SK-N-SH (cell line): ENCODE measurements around the gene IP6K2. TPM values are rescaled to one million over a fixed set of nuclear protein-coding genes. Genes with fewer than 3 reads are reported as not detected.

Experiments
- CTCF ChIA-PET: fragments of 300-600, 350-600 bp; formaldehyde crosslinking; extraction: SDS; loops from one replicate; lab custom pipeline; 2021; lab: Yijun Ruan, JAX
- POLR2A ChIA-PET: fragments of 350-600 bp; sonication (Branson Sonifier 250); formaldehyde crosslinking; extraction: SDS; loops from one replicate; lab custom pipeline; 2020; ENCODE audit warnings: antibody characterized with exemption, inconsistent platforms; lab: Yijun Ruan, JAX
- DNase-seq: peaks from one replicate; pipeline ENCODE4 v3.0.0; 2012
- H2AFZ ChIP-seq: fragments of 200-600 bp; sonication (generic); 2 replicates; pipeline ENCODE4 v1.8.1; 2016; ENCODE audit warnings: antibody characterized with exemption, mild to moderate bottlenecking, low read depth
- H3F3A ChIP-seq: fragments of 200-600 bp; sonication (generic); replicated peaks from 2 replicates; pipeline ENCODE3; 2016; ENCODE audit warnings: antibody characterized with exemption, mild to moderate bottlenecking; ENCODE audit not compliant: insufficient read depth
- H3K27ac ChIP-seq, 2 experiments: fragments of 200-500 bp in 1 of 2; fragments of 200-600 bp in 1 of 2; sonication (Bioruptor generic) in 1 of 2; sonication (generic), shearing (Covaris generic) in 1 of 2; 2 replicates each; pipeline versions ENCODE4 v1.5.1 to v1.6.1; 2014 to 2016; ENCODE audit warnings: low read depth in 2 of 2, inconsistent platforms in 1 of 2, low read length in 1 of 2, mild to moderate bottlenecking in 1 of 2, mixed read lengths in 1 of 2
- H3K27me3 ChIP-seq: fragments of 200-600 bp; sonication (generic), shearing (Covaris generic); 2 replicates; pipeline ENCODE4 v1.6.1; 2016; ENCODE audit warnings: mixed run types; ENCODE audit not compliant: insufficient read depth
- H3K36me3 ChIP-seq, 2 experiments: fragments of 200-500 bp in 1 of 2; fragments of 200-600 bp in 1 of 2; sonication (Bioruptor generic) in 1 of 2; sonication (generic) in 1 of 2; replicated peaks in 1 of 2; 2 replicates each; pipeline versions ENCODE3 to v1.5.1; 2014 to 2016; ENCODE audit warnings: low read length in 1 of 2, mild to moderate bottlenecking in 1 of 2; ENCODE audit not compliant: insufficient read depth in 2 of 2, control insufficient read depth in 1 of 2
- H3K4me1 ChIP-seq, 2 experiments: fragments of 200-500 bp in 1 of 2; fragments of 200-600 bp in 1 of 2; sonication (Bioruptor generic) in 1 of 2; sonication (generic), shearing (Covaris generic) in 1 of 2; 2 replicates each; pipeline versions ENCODE4 v1.5.1 to v1.6.1; 2014 to 2016; ENCODE audit warnings: low read depth in 1 of 2, low read length in 1 of 2, mixed run types in 1 of 2; ENCODE audit not compliant: insufficient read depth in 2 of 2, control insufficient read depth in 1 of 2
- H3K4me2 ChIP-seq: fragments of 200-600 bp; sonication (generic), shearing (Covaris generic); 2 replicates; pipeline ENCODE4 v1.6.1; 2017; ENCODE audit warnings: mixed run types
- H3K4me3 ChIP-seq, 2 experiments: fragments of 200-500 bp in 1 of 2; fragments of 200-600 bp in 1 of 2; sonication (Bioruptor generic) in 1 of 2; sonication (generic), shearing (Covaris generic) in 1 of 2; 2 replicates each; pipeline versions ENCODE4 v1.5.1 to v1.8.1; 2014 to 2016; ENCODE audit warnings: low read depth in 2 of 2, inconsistent platforms in 1 of 2, low read length in 1 of 2, mild to moderate bottlenecking in 1 of 2, mixed read lengths in 1 of 2, moderate library complexity in 1 of 2
- H3K79me2 ChIP-seq: fragments of 200-600 bp; sonication (generic); 2 replicates; pipeline ENCODE4 v1.8.1; 2017; ENCODE audit warnings: mild to moderate bottlenecking; ENCODE audit not compliant: insufficient read depth
- H3K9ac ChIP-seq: fragments of 200-600 bp; sonication (generic); 2 replicates; pipeline ENCODE4 v1.6.1; 2017; ENCODE audit warnings: mixed run types
- H3K9me2 ChIP-seq: fragments of 200-600 bp; sonication (generic); 2 replicates; pipeline ENCODE4 v1.6.1; 2017; ENCODE audit warnings: mixed run types
- H3K9me3 ChIP-seq: fragments of 200-600 bp; sonication (generic); 2 replicates; pipeline ENCODE4 v1.6.1; 2017; ENCODE audit warnings: mixed run types, mild to moderate bottlenecking, moderate library complexity
- H4K20me1 ChIP-seq: fragments of 200-600 bp; sonication (generic); 2 replicates; pipeline ENCODE4 v1.6.1; 2017; ENCODE audit warnings: mild to moderate bottlenecking, mixed run types; ENCODE audit not compliant: insufficient read depth
- ELF1 ChIP-seq: IDR thresholded peaks from 2 replicates; pipeline ENCODE4 v1.4.0; 2012
- EP300 ChIP-seq, 2 experiments: IDR thresholded peaks; 2 replicates each; pipeline versions ENCODE4 v1.4.0 to v1.6.1; 2012; ENCODE audit warnings: borderline replicate concordance in 1 of 2, low read depth in 1 of 2, low read length in 1 of 2
- EZH2phosphoT487 ChIP-seq: fragments of 200-600 bp; sonication (generic); IDR thresholded peaks from 2 replicates; pipeline ENCODE4 v1.6.1; 2017; ENCODE audit warnings: low read depth, mixed run types, mild to moderate bottlenecking, antibody characterized with exemption, moderate library complexity, borderline replicate concordance
- FOXJ3 ChIP-seq: sonication (generic); formaldehyde crosslinking; IDR thresholded peaks from 2 replicates; pipeline ENCODE4 v1.5.1; 2020; ENCODE audit warnings: mild to moderate bottlenecking, missing genetic modification reagents
- GABPA ChIP-seq: IDR thresholded peaks from 2 replicates; pipeline ENCODE4 v1.4.0; 2012; ENCODE audit warnings: low read depth, mild to moderate bottlenecking
- IRF3 ChIP-seq: fragments of 150-350 bp; IDR thresholded peaks from 2 replicates; pipeline ENCODE4 v1.6.1; 2016; ENCODE audit warnings: mild to moderate bottlenecking, low read depth, low read length
- MAX ChIP-seq: IDR thresholded peaks from 2 replicates; pipeline ENCODE4 v1.4.0; 2012; ENCODE audit warnings: low read depth
- MEF2A ChIP-seq: IDR thresholded peaks from 2 replicates; pipeline ENCODE4 v1.4.0; 2012; ENCODE audit warnings: low read depth, borderline replicate concordance
- MXI1 ChIP-seq: IDR thresholded peaks from 2 replicates; pipeline ENCODE4 v1.6.1; 2012; ENCODE audit warnings: mild to moderate bottlenecking, low read depth, low read length, improper control_type of control experiment
- NFIC ChIP-seq: IDR thresholded peaks from 2 replicates; pipeline ENCODE4 v1.4.0; 2012; ENCODE audit warnings: borderline replicate concordance
- NRF1 ChIP-seq: IDR thresholded peaks from 2 replicates; pipeline ENCODE4 v1.6.1; 2012; ENCODE audit warnings: low read depth, mild to moderate bottlenecking, low read length
- PBX3 ChIP-seq: IDR thresholded peaks from 2 replicates; pipeline ENCODE4; 2012
- RCOR1 ChIP-seq: fragments of 150-350 bp; IDR thresholded peaks from 2 replicates; pipeline ENCODE4 v1.6.1; 2017; ENCODE audit warnings: antibody characterized with exemption, low read length
- RXRA ChIP-seq: IDR thresholded peaks from 2 replicates; pipeline ENCODE4 v1.4.0; 2012; ENCODE audit warnings: low read depth, mild to moderate bottlenecking, borderline replicate concordance
- SIN3A ChIP-seq: IDR thresholded peaks from 2 replicates; pipeline ENCODE4 v1.6.1; 2012; ENCODE audit warnings: low read depth, mild to moderate bottlenecking, low read length, moderate library complexity, borderline replicate concordance
- SMC3 ChIP-seq: IDR thresholded peaks from 2 replicates; pipeline ENCODE4 v1.6.1; 2012; ENCODE audit warnings: low read depth, low read length, improper control_type of control experiment
- TCF12 ChIP-seq: IDR thresholded peaks from 2 replicates; pipeline ENCODE4 v1.4.0; 2012
- TEAD4 ChIP-seq: IDR thresholded peaks from 2 replicates; pipeline ENCODE4 v1.4.0; 2012; ENCODE audit warnings: mild to moderate bottlenecking, borderline replicate concordance; ENCODE audit not compliant: insufficient read depth
- WGBS: methylation state at CpG from one replicate; pipeline ENCODE4 v1.1.6; 2017; ENCODE audit warnings: low lambda C conversion rate; 5-methylcytosine and 5-hydroxymethylcytosine counted together
- polyA plus RNA-seq, 3 experiments: library from polyadenylated mRNA; depleted of rRNA; stranded (reverse); fragments of >200 nt; gene quantifications; 2 replicates each; pipeline ENCODE4 v1.2.3, GENCODE V29; 2012
- TF ChIP-seq, protein P1 (sequence below): IDR thresholded peaks from 2 replicates; pipeline ENCODE4 v1.4.0; 2012; ENCODE audit warnings: low read depth, borderline replicate concordance
- TF ChIP-seq, protein P2 (sequence below): fragments of 200-600 bp; sonication (generic); IDR thresholded peaks from 2 replicates; pipeline ENCODE4 v1.6.1; 2017; ENCODE audit warnings: antibody characterized with exemption, mild to moderate bottlenecking, moderate library complexity

The IP6K2 gene
- polyA plus RNA-seq, 1 of the 3 experiments (the other 2 are of a cell fraction), result 178 TPM

- TF ChIP-seq EP300 (IDR thresholded peaks at IDR 0.05; ENCODE audit: borderline replicate concordance in 1 of 2, low read depth in 1 of 2, low read length in 1 of 2) (no peak), EZH2phosphoT487 (no peak)
- TF ChIP-seq, all 33 proteins: peak for 0
Observed at GRCh38 chr3:48690846-48691458, 26.1 kb downstream of the IP6K2 start (continued).

GRCh38 chr3:48689384-48689783, 27.6 kb downstream of the IP6K2 start:
- Histone ChIP-seq H3K4me3 (no peak overlapping the region), H3K27me3 (no peaks in the 10 kb centered on the region), H3K9me2 (no peaks in the 10 kb centered on the region), H3F3A (peaks cover 45% of the 10 kb centered on the region), H3K4me1 (peaks cover 11 to 30% of the 10 kb centered on the region in 2 experiments; a peak in 3 of 4 replicates), H3K9me3 (no peaks in the 10 kb centered on the region), H3K79me2 (peaks cover 53% of the 10 kb centered on the region), H3K27ac (no peak overlapping the region; a peak in 1 of 4 replicates), H4K20me1 (peaks cover 63% of the 10 kb centered on the region), H3K4me2 (no peak overlapping the region), H3K36me3 (peaks cover 52 to 66% of the 10 kb centered on the region in 2 experiments), H2AFZ (no peak overlapping the region), H3K9ac (no peak overlapping the region)
- ChIA-PET POLR2A (no interaction called here), CTCF (interaction anchor here (1.1 kb wide), 1 partner anchor 76 kb away, joined by 3 read pairs; no protein-coding TSS in a partner anchor)
- DNase-seq, result no peak
- 84% methylated on average over 5 of the region's 5 CpGs for WGBS
- TF ChIP-seq IRF3, result no peak
- no peak for TF ChIP-seq EP300 (IDR thresholded peaks at IDR 0.05; ENCODE audit: borderline replicate concordance in 1 of 2, low read depth in 1 of 2, low read length in 1 of 2)
- TF ChIP-seq MAX, result no peak
- no peak for TF ChIP-seq GABPA
- no peak for TF ChIP-seq RCOR1

DNA sequence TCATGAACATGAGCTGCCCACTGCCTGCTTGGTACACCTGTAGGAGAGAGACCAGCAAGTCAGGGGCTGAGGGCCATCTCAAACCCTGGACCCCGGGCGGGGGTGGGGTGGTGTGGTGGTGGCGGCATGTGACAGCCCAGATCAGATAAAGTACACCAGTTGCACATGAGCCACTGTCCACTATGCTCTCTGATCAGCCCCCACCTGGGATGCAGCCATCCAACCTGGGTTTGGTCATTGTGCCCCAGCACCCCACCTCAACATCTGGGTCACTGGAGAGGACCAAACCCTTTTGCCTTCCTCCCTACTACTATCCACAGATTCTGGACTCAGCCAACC, 28.3 kb downstream of the IP6K2 start:
- POLR2A ChIA-PET, result interaction anchor here (1.1 kb wide), 1 partner anchor 29 kb away, joined by 4 read pairs; the partner anchor contains the start of gene IP6K2
- CTCF ChIA-PET, result interaction anchor here (1.4 kb wide), 1 partner anchor 26 kb away, joined by 5 read pairs; the partner anchor contains the start of gene CELSR3
- peaks cover 54% of the 10 kb centered on the region for H3K79me2 ChIP-seq
- no peak for TF ChIP-seq SMC3
- TF ChIP-seq RXRA, result no peak
- TF ChIP-seq, protein P1, sequence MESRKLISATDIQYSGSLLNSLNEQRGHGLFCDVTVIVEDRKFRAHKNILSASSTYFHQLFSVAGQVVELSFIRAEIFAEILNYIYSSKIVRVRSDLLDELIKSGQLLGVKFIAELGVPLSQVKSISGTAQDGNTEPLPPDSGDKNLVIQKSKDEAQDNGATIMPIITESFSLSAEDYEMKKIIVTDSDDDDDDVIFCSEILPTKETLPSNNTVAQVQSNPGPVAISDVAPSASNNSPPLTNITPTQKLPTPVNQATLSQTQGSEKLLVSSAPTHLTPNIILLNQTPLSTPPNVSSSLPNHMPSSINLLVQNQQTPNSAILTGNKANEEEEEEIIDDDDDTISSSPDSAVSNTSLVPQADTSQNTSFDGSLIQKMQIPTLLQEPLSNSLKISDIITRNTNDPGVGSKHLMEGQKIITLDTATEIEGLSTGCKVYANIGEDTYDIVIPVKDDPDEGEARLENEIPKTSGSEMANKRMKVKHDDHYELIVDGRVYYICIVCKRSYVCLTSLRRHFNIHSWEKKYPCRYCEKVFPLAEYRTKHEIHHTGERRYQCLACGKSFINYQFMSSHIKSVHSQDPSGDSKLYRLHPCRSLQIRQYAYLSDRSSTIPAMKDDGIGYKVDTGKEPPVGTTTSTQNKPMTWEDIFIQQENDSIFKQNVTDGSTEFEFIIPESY, result no peak
- TF ChIP-seq TCF12, result no peak
- no peak for TF ChIP-seq NRF1
- no peak for TF ChIP-seq PBX3
- TF ChIP-seq TEAD4, result no peak
- no peak for TF ChIP-seq SIN3A
- TF ChIP-seq, protein P2, sequence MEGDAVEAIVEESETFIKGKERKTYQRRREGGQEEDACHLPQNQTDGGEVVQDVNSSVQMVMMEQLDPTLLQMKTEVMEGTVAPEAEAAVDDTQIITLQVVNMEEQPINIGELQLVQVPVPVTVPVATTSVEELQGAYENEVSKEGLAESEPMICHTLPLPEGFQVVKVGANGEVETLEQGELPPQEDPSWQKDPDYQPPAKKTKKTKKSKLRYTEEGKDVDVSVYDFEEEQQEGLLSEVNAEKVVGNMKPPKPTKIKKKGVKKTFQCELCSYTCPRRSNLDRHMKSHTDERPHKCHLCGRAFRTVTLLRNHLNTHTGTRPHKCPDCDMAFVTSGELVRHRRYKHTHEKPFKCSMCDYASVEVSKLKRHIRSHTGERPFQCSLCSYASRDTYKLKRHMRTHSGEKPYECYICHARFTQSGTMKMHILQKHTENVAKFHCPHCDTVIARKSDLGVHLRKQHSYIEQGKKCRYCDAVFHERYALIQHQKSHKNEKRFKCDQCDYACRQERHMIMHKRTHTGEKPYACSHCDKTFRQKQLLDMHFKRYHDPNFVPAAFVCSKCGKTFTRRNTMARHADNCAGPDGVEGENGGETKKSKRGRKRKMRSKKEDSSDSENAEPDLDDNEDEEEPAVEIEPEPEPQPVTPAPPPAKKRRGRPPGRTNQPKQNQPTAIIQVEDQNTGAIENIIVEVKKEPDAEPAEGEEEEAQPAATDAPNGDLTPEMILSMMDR, result no peak
- no peak for TF ChIP-seq MEF2A
- TF ChIP-seq FOXJ3 (CRISPR knock-in tag), result no peak
- TF ChIP-seq MXI1, result no peak
- TF ChIP-seq NFIC, result no peak
- no peak for TF ChIP-seq ELF1

More for the DNA sequence above, 28.3 kb downstream of the IP6K2 start:
- Histone ChIP-seq H3K4me2 (no peak overlapping the region), H3K9ac (no peak overlapping the region), H3F3A (peaks cover 38% of the 10 kb centered on the region), H3K9me2 (no peaks in the 10 kb centered on the region), H3K4me3 (no peak overlapping the region), H3K27ac (no peak overlapping the region), H2AFZ (no peak overlapping the region), H3K9me3 (no peaks in the 10 kb centered on the region), H3K4me1 (peaks cover 10 to 34% of the 10 kb centered on the region in 2 experiments), H3K36me3 (peaks cover 46 to 59% of the 10 kb centered on the region in 2 experiments), H4K20me1 (peaks cover 56% of the 10 kb centered on the region), H3K27me3 (no peaks in the 10 kb centered on the region)
- no peak for DNase-seq
- no CpG with 5 or more reads among the region's 3 CpGs for WGBS
